Activated CD8-positive, alpha-beta T cell treated with anti-CD3 and anti-CD28 coated beads, Interleukin-2, amount 10 ng/mL, durations not matched to agents 7 days and 5 days (primary cell): ENCODE results near the gene FKBP4. TPM values are rescaled to one million over a fixed set of nuclear protein-coding genes. Genes with fewer than 3 reads are reported as not detected.

ENCODE experiments used
- ATAC-seq: fragments of 150-1000 bp; cut with Tn5 transposase; one replicate; pipeline ENCODE4 v1.10.0; 2021; ENCODE audit warnings: moderate library complexity
- CTCF ChIA-PET: fragments of 350-600 bp; sonication (Branson Sonifier 250); formaldehyde crosslinking; loops from one replicate; lab custom pipeline; 2021; ENCODE audit warnings: antibody characterized with exemption; lab: Charles Lee
- POLR2A ChIA-PET: fragments of 350-600 bp; sonication (Branson Sonifier 250); formaldehyde crosslinking; loops from one replicate; lab custom pipeline; 2021; ENCODE audit warnings: antibody characterized with exemption; lab: Charles Lee
- DNase-seq: peaks from one replicate; pipeline ENCODE4 v3.0.0-alpha.2; 2020
- H3K27ac Mint-ChIP-seq: one replicate; pipeline ENCODE4 v1.8.0; 2021; ENCODE audit warnings: mild to moderate bottlenecking, mixed read lengths
- H3K27me3 Mint-ChIP-seq: one replicate; pipeline ENCODE4 v1.8.0; 2021; ENCODE audit warnings: low read depth, mixed read lengths
- H3K36me3 Mint-ChIP-seq: one replicate; pipeline ENCODE4 v1.8.0; 2021; ENCODE audit warnings: low read depth, mixed read lengths
- H3K4me1 Mint-ChIP-seq: one replicate; pipeline ENCODE4 v1.8.0; 2021; ENCODE audit warnings: low read depth, mixed read lengths
- H3K4me3 Mint-ChIP-seq: one replicate; pipeline ENCODE4 v1.8.0; 2021; ENCODE audit warnings: mild to moderate bottlenecking, mixed read lengths
- H3K9me3 Mint-ChIP-seq: one replicate; pipeline ENCODE4 v1.8.0; 2022; ENCODE audit warnings: mixed read lengths; ENCODE audit not compliant: insufficient read depth
- total RNA-seq, 2 experiments: library from RNA; stranded (reverse); gene quantifications; one replicate each; pipeline ENCODE4 v1.2.3, GENCODE V29; 2021

FKBP4 gene
- total RNA-seq, 2 experiments from 2014 or later = 91.5 to 102 TPM

DNA sequence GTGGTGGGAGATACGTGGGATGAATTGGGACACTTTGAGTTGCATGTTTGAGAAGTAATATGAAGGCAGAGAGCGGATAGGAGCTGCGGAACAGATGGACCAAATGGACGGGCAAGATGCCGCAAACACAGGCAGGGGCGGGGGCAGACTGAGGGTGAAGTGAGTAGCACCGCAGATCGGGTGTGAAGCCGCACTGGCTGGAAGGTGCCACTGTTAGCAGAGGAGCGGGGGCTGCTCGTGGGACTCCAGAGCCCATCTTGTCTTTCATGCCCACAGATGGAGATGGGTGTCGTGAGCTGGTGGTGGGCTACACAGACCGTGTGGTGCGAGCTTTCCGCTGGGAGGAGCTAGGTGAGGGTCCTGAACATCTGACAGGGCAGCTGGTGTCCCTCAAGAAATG lies 25.0 kb downstream of the FKBP4 start:
- Mint-ChIP-seq H3K36me3 (peaks cover 53% of the 10 kb centered on the region), H3K4me1 (peaks cover 8% of the 10 kb centered on the region), H3K4me3 (no peak overlapping the region), H3K9me3 (no peaks in the 10 kb centered on the region), H3K27ac (no peak overlapping the region), H3K27me3 (no peaks in the 10 kb centered on the region)
- ATAC-seq = no peak
- ChIA-PET POLR2A (interaction anchor here (1.0 kb wide), 1 partner anchor 79 kb away, joined by 3 read pairs; no protein-coding TSS in a partner anchor), CTCF (no interaction called here)
- no peak for DNase-seq

- ATAC-seq (no peak), DNase-seq (no peak)
- Mint-ChIP-seq H3K4me3 (no peak overlapping the region), H3K4me1 (peaks cover 3% of the 10 kb centered on the region), H3K36me3 (peaks cover 57% of the 10 kb centered on the region), H3K27ac (peak overlapping the region; percentile 43), H3K27me3 (no peaks in the 10 kb centered on the region), H3K9me3 (no peaks in the 10 kb centered on the region)
- ChIA-PET CTCF (no interaction called here), POLR2A (interaction anchor here (1.0 kb wide), 1 partner anchor 79 kb away, joined by 3 read pairs; no protein-coding TSS in a partner anchor)
Measured at GRCh38 chr12:2820432-2820831, 25.7 kb downstream of the FKBP4 start.

- CTCF ChIA-PET = no interaction called here
- H3K27ac Mint-ChIP-seq = no peak overlapping the region
- DNase-seq (no peak), ATAC-seq (no peak)
- H3K27me3 Mint-ChIP-seq = no peaks in the 10 kb centered on the region
- no peaks in the 10 kb centered on the region for H3K4me1 Mint-ChIP-seq
- H3K36me3 Mint-ChIP-seq = peaks cover 50% of the 10 kb centered on the region
- H3K9me3 Mint-ChIP-seq = no peaks in the 10 kb centered on the region
- POLR2A ChIA-PET = no interaction called here
- H3K4me3 Mint-ChIP-seq = no peak overlapping the region
Measured at GRCh38 chr12:2823483-2823882, 28.7 kb downstream of the FKBP4 start.

DNA sequence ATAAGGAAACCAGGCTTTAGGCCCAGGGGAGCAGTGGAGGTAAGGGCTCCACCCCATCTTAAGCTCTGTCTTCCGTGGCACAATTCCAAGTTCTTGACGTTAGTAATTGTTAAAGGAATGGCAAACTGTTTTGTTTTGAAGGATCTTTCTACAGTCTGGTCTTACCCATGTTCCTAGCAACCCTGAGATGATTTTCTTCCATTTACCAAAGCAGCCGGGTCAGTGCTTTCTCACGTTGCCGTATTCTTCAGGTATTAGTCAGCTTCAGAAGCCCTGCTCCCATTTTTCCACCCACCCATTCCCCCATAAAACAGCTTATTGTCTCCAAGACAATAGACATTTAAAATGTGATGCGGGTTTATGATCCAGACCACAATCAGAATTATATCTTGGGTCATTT lies 29.8 kb downstream of the FKBP4 start:
- no peaks in the 10 kb centered on the region for H3K27me3 Mint-ChIP-seq
- peaks cover 53% of the 10 kb centered on the region for H3K36me3 Mint-ChIP-seq
- CTCF ChIA-PET = no interaction called here
- no peak overlapping the region for H3K4me3 Mint-ChIP-seq
- no peak overlapping the region for H3K27ac Mint-ChIP-seq
- no peaks in the 10 kb centered on the region for H3K9me3 Mint-ChIP-seq
- ATAC-seq = no peak
- H3K4me1 Mint-ChIP-seq = no peaks in the 10 kb centered on the region
- DNase-seq = no peak
- POLR2A ChIA-PET = no interaction called here

DNA sequence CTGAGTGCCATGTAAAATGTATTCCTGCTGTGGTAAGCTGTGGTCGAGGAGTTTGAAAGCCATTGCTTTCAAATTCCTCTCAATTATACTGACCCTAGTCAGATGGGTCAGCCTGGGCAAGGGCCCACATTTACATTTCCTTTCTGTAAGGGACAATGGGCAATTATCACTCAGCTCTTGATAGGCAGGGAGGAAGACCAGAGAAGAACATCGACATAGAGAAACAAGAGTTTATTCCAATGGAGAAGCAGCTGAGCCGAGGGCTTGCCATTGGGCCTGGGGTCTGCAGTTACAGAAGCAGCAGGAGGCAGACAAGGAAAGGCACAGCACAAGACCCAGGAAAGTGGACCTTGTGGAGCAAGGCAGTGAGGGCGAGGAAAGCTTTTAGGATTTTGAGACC lies 30.4 kb downstream of the FKBP4 start:
- H3K9me3 Mint-ChIP-seq = no peaks in the 10 kb centered on the region
- ATAC-seq = no peak
- POLR2A ChIA-PET = no interaction called here

GRCh38 chr12:2826036-2826435 lies 31.3 kb downstream of the FKBP4 start:
- CTCF ChIA-PET = no interaction called here
- Mint-ChIP-seq H3K36me3 (peaks cover 52% of the 10 kb centered on the region), H3K27me3 (no peaks in the 10 kb centered on the region), H3K4me1 (no peaks in the 10 kb centered on the region), H3K27ac (no peak overlapping the region), H3K4me3 (no peak overlapping the region), H3K9me3 (no peaks in the 10 kb centered on the region)
- ATAC-seq = no peak
- POLR2A ChIA-PET = no interaction called here
- DNase-seq = no peak

More for the DNA sequence above, 30.4 kb downstream of the FKBP4 start:
- Mint-ChIP-seq H3K36me3 (peaks cover 49% of the 10 kb centered on the region), H3K27me3 (no peaks in the 10 kb centered on the region), H3K4me1 (no peaks in the 10 kb centered on the region), H3K4me3 (no peak overlapping the region), H3K27ac (peak overlapping the region; percentile 10)
- CTCF ChIA-PET = no interaction called here
- no peak for DNase-seq

DNA sequence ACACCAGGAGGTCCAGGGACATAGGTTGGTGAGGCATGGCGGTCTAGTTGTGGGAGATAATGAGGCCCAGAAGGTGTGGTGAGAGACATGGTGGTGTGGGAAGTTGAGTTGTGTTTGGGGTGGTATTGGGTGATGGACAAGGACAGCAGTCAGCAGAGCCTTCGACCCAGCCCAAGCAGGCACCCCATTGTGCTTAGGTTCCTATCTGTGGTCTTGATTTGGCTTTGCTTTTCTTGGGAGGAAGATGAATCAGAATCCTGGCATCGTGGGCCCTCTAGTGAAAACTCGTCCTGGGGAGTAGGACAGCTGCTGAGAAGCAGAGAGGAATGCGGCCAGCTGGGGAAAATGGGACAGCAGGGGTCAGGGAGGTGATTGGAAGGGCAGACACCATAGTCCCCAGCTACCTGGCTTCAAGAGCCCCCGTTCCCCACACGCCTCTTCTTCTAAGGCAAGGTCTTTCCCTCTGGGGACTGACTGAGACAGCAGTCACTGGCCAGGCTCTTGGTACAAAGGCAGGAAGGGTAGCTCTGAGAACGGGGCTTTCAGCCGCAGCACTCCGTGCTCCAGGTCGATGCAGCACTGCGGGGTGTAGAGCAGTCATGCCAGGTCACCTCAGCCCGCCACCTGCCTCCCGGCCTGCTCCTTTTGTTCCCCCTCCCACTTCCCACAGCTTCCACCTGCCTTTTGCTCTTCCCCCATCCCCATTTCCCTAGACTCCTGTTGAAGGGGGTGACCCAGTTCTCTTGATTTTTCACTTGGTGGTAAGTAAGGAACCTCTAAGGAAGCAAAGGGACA lies 32.1 kb downstream of the FKBP4 start:
- ChIA-PET CTCF (no interaction called here), POLR2A (no interaction called here)
- peaks cover 50% of the 10 kb centered on the region for H3K36me3 Mint-ChIP-seq
- no peak overlapping the region for H3K27ac Mint-ChIP-seq
- no peaks in the 10 kb centered on the region for H3K9me3 Mint-ChIP-seq
- DNase-seq (no peak), ATAC-seq (no peak)
- H3K4me1 Mint-ChIP-seq = no peaks in the 10 kb centered on the region
- no peak overlapping the region for H3K4me3 Mint-ChIP-seq
- no peaks in the 10 kb centered on the region for H3K27me3 Mint-ChIP-seq

DNA sequence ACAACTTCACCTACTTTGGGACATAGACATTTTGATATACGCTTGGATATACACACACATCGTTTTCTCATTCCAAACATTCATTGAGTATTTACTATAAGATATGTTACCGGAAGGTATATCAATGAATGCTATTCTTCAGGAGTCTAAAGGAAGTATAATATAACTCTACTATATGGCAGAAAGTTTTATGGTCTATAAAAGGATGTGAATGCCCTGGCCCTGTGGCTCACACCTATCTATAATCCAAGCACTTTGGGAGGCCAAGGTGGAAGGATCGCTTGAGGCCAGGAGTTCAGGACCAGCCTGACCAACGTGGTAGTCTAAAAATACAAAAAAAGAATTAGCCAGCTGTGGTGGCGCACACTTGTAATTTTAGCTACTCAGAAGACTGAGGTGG lies 34.5 kb downstream of the FKBP4 start:
- Mint-ChIP-seq H3K4me1 (no peaks in the 10 kb centered on the region), H3K27me3 (no peaks in the 10 kb centered on the region), H3K9me3 (no peaks in the 10 kb centered on the region), H3K36me3 (peaks cover 32% of the 10 kb centered on the region), H3K4me3 (no peak overlapping the region), H3K27ac (no peak overlapping the region)
- POLR2A ChIA-PET = no interaction called here
- ATAC-seq (no peak), DNase-seq (no peak)
- CTCF ChIA-PET = interaction anchor here (0.7 kb wide), 1 partner anchor 16 kb away, joined by 3 read pairs; no protein-coding TSS in a partner anchor

GRCh38 chr12:2832550-2833127 lies 37.9 kb downstream of the FKBP4 start:
- CTCF ChIA-PET = interaction anchor here (1.3 kb wide), 1 partner anchor 21 kb away, joined by 3 read pairs; no protein-coding TSS in a partner anchor
- DNase-seq = no peak
- no peak overlapping the region for H3K4me3 Mint-ChIP-seq
- no peaks in the 10 kb centered on the region for H3K9me3 Mint-ChIP-seq
- no peaks in the 10 kb centered on the region for H3K27me3 Mint-ChIP-seq
- peak overlapping the region; percentile 28 for H3K27ac Mint-ChIP-seq
- ATAC-seq = no peak
- H3K4me1 Mint-ChIP-seq = no peaks in the 10 kb centered on the region
- POLR2A ChIA-PET = no interaction called here
- H3K36me3 Mint-ChIP-seq = peaks cover 20% of the 10 kb centered on the region

GRCh38 chr12:2833327-2833726 lies 38.6 kb downstream of the FKBP4 start:
- ATAC-seq = no peak
- CTCF ChIA-PET = interaction anchor here (1.3 to 1.4 kb wide), 2 partner anchors 12 to 20 kb away, joined by 3 to 5 read pairs; no protein-coding TSS in a partner anchor

GRCh38 chr12:2833810-2834209 lies 39.0 kb downstream of the FKBP4 start:
- H3K27ac Mint-ChIP-seq = no peak overlapping the region
- DNase-seq = no peak
- ChIA-PET POLR2A (interaction anchor here (1.2 kb wide), 1 partner anchor 21 kb away, joined by 3 read pairs; the partner anchor contains the start of gene ITFG2), CTCF (interaction anchor here (1.3 to 1.4 kb wide), 2 partner anchors 12 to 20 kb away, joined by 3 to 5 read pairs; no protein-coding TSS in a partner anchor)
- ATAC-seq = no peak
- no peaks in the 10 kb centered on the region for H3K27me3 Mint-ChIP-seq
- no peaks in the 10 kb centered on the region for H3K4me1 Mint-ChIP-seq
- no peak overlapping the region for H3K4me3 Mint-ChIP-seq
- H3K36me3 Mint-ChIP-seq = peaks cover 14% of the 10 kb centered on the region
- H3K9me3 Mint-ChIP-seq = no peaks in the 10 kb centered on the region

More at GRCh38 chr12:2833327-2833726, 38.6 kb downstream of the FKBP4 start:
- H3K27ac Mint-ChIP-seq = no peak overlapping the region
- H3K36me3 Mint-ChIP-seq = peaks cover 16% of the 10 kb centered on the region
- no peaks in the 10 kb centered on the region for H3K9me3 Mint-ChIP-seq
- POLR2A ChIA-PET = interaction anchor here (1.2 kb wide), 1 partner anchor 20 kb away, joined by 3 read pairs; the partner anchor contains the start of gene ITFG2
- H3K27me3 Mint-ChIP-seq = no peaks in the 10 kb centered on the region
- no peaks in the 10 kb centered on the region for H3K4me1 Mint-ChIP-seq
- DNase-seq = no peak
- no peak overlapping the region for H3K4me3 Mint-ChIP-seq
